ENCODE data around the gene DPF3.

DPF3 gene

GRCh38 chr14:72610096-72610830 lies 283.6 kb downstream of the DPF3 start:
- no peak for DNase-seq

GRCh38 chr14:72609205-72609916 lies 284.5 kb downstream of the DPF3 start:
- no peak for DNase-seq

- no peak for DNase-seq
These were observed 285.3 kb downstream of the DPF3 start for GRCh38 chr14:72608391-72609204.

GRCh38 chr14:72607386-72608130 lies 286.3 kb downstream of the DPF3 start:
- no peak for DNase-seq

- DNase-seq: no peak
These were observed 287.0 kb downstream of the DPF3 start for GRCh38 chr14:72606879-72607278.

GRCh38 chr14:72605921-72606220 lies 288.0 kb downstream of the DPF3 start:
- no peak for DNase-seq

GRCh38 chr14:72605096-72605920 lies 288.6 kb downstream of the DPF3 start:
- DNase-seq: no peak

GRCh38 chr14:72604133-72604532 lies 289.8 kb downstream of the DPF3 start:
- no peak for DNase-seq

GRCh38 chr14:72603639-72604038 lies 290.3 kb downstream of the DPF3 start:
- DNase-seq: no peak

GRCh38 chr14:72600551-72601330 lies 293.2 kb downstream of the DPF3 start:
- no peak for DNase-seq

GRCh38 chr14:72599579-72600470 lies 294.1 kb downstream of the DPF3 start:
- no peak for DNase-seq

- no peak for DNase-seq
These were observed 295.6 kb downstream of the DPF3 start for GRCh38 chr14:72598306-72598705.

GRCh38 chr14:72597252-72598233 lies 296.4 kb downstream of the DPF3 start:
- no peak for DNase-seq

GRCh38 chr14:72595152-72595862 lies 298.6 kb downstream of the DPF3 start:
- no peak for DNase-seq

- no peak for DNase-seq
These were observed 299.6 kb downstream of the DPF3 start for GRCh38 chr14:72594099-72594901.

- DNase-seq: no peak
These were observed 302.5 kb downstream of the DPF3 start for GRCh38 chr14:72591391-72591790.

GRCh38 chr14:72590577-72590976 lies 303.3 kb downstream of the DPF3 start:
- DNase-seq: no peak
